ENCODE data around the gene COG5.

DNA sequence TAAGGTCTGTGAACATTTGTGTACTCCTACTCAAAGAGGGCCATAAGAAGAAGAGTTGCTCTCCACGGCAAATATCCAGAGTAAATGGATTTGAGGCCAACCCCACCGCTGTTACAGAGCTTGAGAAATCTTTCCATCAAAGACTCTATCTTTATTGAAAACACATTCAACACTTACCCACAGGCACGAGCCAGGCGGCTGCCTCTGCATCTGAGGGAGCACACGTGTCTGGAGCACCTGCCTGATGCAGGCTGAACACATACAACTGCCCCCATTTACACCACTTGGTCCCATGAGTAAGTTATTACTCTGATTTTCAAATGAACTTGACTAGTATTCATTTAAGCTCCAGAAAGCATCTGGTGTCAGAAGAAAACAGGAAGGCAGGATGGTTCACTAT lies 356.3 kb downstream of the COG5 start:
- TF ChIP-seq EZH2 (IDR thresholded peaks at IDR 0.05; ENCODE audit: borderline replicate concordance) (no peak), CTCF (IDR thresholded peaks at IDR 0.05; ENCODE audit: poor library complexity) (no peak)
